Left forelimb (tissue), 1 donor: ENCODE measurements around the gene DGUOK.
"Not testable (repeated sequence)": the region's sequence is repeated elsewhere in the genome, so short reads cannot be mapped to it uniquely, and the experiment has no call there.

ENCODE experiments used
- DNase-seq: peaks from one replicate; pipeline ENCODE4 v3.0.0-alpha.2; 2018; ENCODE audit warnings: low spot score

The DGUOK gene

GRCh38 chr2:73920577-73921545 is 5.8 kb upstream of the DGUOK start:
- DNase-seq, result no peak

- no peak for DNase-seq
Measured at GRCh38 chr2:73921581-73921980, 5.1 kb upstream of the DGUOK start.

GRCh38 chr2:73922681-73923080 is 4.0 kb upstream of the DGUOK start:
- no peak for DNase-seq

- no peak for DNase-seq
Measured at GRCh38 chr2:73925033-73925704, 1.5 kb upstream of the DGUOK start.

- DNase-seq, result no peak
Measured at GRCh38 chr2:73925853-73926492, 707 bp upstream of the DGUOK start.

GRCh38 chr2:73927344-73927743 is 664 bp downstream of the DGUOK start:
- DNase-seq, result no peak

GRCh38 chr2:73928963-73929347 is 2.3 kb downstream of the DGUOK start:
- DNase-seq, result no peak

- no peak for DNase-seq
Measured at GRCh38 chr2:73930386-73930785, 3.7 kb downstream of the DGUOK start.

GRCh38 chr2:73931531-73932500 is 5.1 kb downstream of the DGUOK start:
- DNase-seq, result no peak

- no peak for DNase-seq
Measured at GRCh38 chr2:73933194-73933593, 6.5 kb downstream of the DGUOK start.

- no peak for DNase-seq
Measured at GRCh38 chr2:73935641-73936040, 9.0 kb downstream of the DGUOK start.

GRCh38 chr2:73937103-73937885 is 10.6 kb downstream of the DGUOK start:
- DNase-seq, result no peak

GRCh38 chr2:73937899-73938298 is 11.2 kb downstream of the DGUOK start:
- no peak for DNase-seq

- DNase-seq, result no peak
Measured at GRCh38 chr2:73938718-73939352, 12.2 kb downstream of the DGUOK start.

- no peak for DNase-seq
Measured at GRCh38 chr2:73939419-73939818, 12.7 kb downstream of the DGUOK start.

GRCh38 chr2:73940066-73940465 is 13.4 kb downstream of the DGUOK start:
- DNase-seq, result not testable (repeated sequence)

- no peak for DNase-seq
Measured at GRCh38 chr2:73942664-73943063, 16.0 kb downstream of the DGUOK start.

GRCh38 chr2:73944714-73945113 is 18.0 kb downstream of the DGUOK start:
- DNase-seq, result no peak

- no peak for DNase-seq
Measured at GRCh38 chr2:73946215-73946614, 19.5 kb downstream of the DGUOK start.

GRCh38 chr2:73946666-73947065 is 20.0 kb downstream of the DGUOK start:
- no peak for DNase-seq
